HT-29 (cell line): ENCODE results near the gene PIK3CA. TPM values are rescaled to one million over a fixed set of nuclear protein-coding genes. Genes with fewer than 3 reads are reported as not detected.
"Not testable (repeated sequence)": the region's sequence is repeated elsewhere in the genome, so short reads cannot be mapped to it uniquely, and the experiment has no call there.

Source experiments
- DNase-seq: peaks from one replicate; pipeline ENCODE4 v3.0.0-alpha.2; 2015; ENCODE audit warnings: low spot score
- total RNA-seq: library from RNA; depleted of rRNA; stranded (reverse); fragments of >200 nt; shearing (Covaris generic); gene quantifications from 2 replicates; pipeline ENCODE4 v1.2.3, GENCODE V29; 2014

PIK3CA gene
- total RNA-seq, 1 experiment from 2014 or later: 7.4 TPM

GRCh38 chr3:179196700-179197099, 48.5 kb downstream of the PIK3CA start:
- DNase-seq: no peak

DNA sequence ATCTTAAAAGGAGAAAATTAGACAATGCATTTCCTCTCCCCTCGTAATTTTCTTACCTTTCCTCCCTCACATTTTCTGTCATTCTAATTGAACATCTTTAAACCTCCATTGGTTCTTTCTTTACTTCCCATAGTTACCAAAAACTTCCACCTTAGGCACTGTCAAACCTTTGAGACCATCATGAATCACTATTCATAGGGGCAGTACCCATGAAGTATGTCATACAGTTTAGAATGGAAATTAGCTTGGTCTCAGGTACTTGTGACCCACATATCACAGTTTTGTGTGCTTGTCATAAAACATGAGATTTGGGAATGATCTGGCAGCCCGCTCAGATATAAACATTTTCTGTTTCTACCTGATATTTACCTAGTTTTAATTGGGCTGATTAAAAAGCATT, 52.6 kb downstream of the PIK3CA start:
- no peak for DNase-seq

DNA sequence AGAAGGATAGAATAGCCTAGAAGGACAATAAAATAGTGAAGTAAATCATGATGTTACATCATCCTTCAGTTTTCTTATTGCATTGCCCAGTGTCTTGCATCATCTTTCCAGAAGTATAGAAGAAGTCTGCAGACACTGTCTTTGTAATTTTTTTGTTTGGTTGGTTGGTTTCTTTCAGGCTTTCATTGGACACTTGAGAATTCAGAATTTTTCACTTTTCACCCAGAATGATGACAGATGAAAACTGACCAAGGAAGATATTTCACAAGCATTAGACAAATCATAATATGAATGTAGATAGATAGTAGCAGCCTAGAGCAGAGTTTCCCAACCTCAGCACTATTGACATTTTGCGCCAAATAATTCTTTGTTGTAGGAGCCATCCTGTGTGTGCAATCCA, 67.4 kb downstream of the PIK3CA start:
- not testable (repeated sequence) for DNase-seq

GRCh38 chr3:179218213-179218612, 70.1 kb downstream of the PIK3CA start:
- DNase-seq: not testable (repeated sequence)

DNA sequence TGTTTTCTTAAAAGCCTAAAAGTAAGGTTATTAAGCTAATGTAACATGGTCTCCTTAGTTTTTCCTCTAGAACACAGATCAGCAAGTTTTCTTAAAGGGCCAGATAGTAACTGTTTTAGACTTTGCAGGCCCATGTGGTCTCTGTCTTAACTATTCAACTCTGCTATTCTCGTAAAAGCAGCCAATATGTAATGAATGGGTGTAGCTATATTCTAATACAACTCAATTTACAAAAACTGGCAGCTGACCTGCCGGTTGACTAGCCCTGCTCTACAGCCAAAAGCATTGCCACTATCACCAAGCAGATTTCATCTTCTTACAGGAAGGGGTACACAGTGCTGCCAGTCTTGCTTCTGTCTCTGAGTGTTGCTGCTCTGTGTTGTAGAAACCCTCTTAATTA, 75.4 kb downstream of the PIK3CA start:
- DNase-seq: no peak

GRCh38 chr3:179224584-179224983, 76.4 kb downstream of the PIK3CA start:
- no peak for DNase-seq

DNA sequence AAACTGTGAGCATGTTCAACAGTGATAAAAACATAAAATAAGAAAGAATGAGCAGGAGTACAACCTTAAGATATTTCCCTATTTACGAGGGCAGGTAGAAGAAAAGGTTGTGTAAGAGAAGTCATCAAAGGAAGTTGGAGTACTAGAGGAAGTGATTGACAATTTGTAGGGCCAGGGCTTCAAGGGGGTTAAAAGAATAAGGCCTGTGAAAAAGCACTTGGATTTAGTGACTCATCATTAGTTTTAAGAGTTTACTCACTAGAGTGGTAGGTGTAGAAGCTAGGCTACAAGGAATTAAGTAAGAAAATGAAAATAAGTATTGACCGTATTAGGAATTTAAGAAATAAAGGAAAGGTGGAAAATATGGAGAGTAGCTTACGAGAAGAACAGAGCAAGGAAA, 79.2 kb downstream of the PIK3CA start:
- DNase-seq: peak; percentile 12

GRCh38 chr3:179229177-179229576, 81.0 kb downstream of the PIK3CA start:
- no peak for DNase-seq

DNA sequence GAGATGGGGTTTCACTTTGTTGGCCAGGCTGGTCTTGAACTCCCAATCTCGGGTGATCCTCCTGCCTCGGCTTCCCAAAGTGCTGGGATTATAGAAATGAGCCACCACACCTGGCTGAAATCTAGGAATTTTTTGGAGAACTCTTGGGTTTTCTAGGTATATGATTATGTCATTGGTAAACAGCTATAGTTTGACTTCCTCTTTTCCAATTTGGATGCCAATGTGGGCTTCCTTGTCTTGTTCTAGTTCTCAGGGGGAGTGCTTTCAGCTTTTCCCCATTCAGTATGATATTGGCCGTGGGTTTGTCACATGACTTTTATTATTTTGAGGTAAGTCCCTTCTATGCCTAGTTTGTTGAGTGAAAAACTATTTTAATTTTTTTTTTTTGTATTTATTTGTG, 84.9 kb downstream of the PIK3CA start:
- DNase-seq: no peak

DNA sequence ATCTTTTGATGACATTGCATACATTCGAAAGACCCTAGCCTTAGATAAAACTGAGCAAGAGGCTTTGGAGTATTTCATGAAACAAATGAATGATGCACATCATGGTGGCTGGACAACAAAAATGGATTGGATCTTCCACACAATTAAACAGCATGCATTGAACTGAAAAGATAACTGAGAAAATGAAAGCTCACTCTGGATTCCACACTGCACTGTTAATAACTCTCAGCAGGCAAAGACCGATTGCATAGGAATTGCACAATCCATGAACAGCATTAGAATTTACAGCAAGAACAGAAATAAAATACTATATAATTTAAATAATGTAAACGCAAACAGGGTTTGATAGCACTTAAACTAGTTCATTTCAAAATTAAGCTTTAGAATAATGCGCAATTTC, 86.0 kb downstream of the PIK3CA start:
- no peak for DNase-seq

DNA sequence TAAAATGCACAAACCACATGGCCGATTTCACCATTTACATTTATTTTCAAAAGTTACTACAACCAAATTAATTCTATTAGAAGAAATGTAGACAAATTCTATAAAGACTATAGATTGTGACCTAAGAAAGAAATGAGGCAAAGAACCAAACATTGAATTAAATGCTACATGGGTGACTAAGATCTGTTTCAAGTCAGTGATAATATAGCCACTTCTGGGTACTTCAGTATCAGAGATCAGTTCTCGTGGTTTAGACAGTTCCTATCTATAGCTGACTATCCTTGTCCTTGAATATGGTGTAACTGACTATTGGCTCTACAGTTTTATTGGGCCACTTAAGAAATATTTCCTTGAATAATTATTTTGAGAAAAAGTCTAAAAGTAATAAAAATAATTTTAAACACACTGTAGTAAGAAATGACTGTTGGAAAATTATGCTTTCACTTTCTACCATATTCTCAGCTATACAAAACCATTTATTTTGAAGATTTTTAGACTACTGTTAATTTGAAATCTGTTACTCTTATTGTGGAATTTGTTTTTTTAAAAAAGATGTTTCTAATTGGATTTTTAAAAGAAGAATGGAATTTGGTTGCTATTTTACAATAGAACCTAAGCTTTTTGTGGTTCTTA, 88.6 kb downstream of the PIK3CA start:
- no peak for DNase-seq

GRCh38 chr3:179240299-179240698, 92.1 kb downstream of the PIK3CA start:
- DNase-seq: not testable (repeated sequence)

DNA sequence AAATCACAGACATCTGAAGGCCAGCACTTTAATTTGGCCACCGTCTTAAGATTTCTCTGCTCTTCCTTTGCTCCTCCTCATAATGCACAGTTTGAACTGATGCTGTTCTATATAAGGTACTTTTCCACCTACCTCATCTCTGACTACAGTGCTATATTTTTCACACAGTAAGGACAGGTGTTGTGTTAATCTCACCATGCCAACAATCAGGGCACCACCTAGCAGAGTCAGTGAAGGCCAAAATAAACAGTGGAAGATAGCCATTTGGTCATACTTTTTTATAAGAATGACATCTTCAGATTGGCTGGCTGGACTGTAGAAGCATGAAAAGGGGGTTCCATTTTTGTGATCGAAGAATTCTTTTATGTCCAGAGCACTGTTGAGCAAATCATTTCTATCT, 94.7 kb downstream of the PIK3CA start:
- not testable (repeated sequence) for DNase-seq

DNA sequence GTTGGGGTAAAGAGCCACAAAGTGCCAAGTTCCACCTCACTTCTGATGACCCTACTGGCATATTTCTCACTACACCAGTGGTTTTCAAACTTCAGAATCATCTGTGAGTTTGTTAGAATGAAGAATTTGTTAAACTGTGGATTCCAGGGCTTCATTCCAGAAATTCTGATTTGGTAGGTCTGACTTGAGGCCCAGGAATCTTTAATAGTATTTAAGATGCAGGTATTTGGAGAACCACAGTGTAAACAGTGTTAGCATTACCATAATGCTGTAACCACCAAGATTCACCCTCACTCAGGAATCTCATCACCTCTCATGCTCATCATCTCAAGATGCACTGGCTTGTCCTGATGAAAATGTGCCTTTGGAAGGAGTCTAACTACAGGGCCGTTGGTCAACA, 96.7 kb downstream of the PIK3CA start:
- DNase-seq: no peak

- no peak for DNase-seq
Measured at GRCh38 chr3:179247289-179248015, 99.3 kb downstream of the PIK3CA start.

- DNase-seq: no peak
Measured at GRCh38 chr3:179250803-179251476, 102.8 kb downstream of the PIK3CA start, which contains the start of gene KCNMB3. TSS of gene KCNMB3 (minus strand) at chr3:179251114. CDS start at chr3:179250990, 124 bp downstream.

DNA sequence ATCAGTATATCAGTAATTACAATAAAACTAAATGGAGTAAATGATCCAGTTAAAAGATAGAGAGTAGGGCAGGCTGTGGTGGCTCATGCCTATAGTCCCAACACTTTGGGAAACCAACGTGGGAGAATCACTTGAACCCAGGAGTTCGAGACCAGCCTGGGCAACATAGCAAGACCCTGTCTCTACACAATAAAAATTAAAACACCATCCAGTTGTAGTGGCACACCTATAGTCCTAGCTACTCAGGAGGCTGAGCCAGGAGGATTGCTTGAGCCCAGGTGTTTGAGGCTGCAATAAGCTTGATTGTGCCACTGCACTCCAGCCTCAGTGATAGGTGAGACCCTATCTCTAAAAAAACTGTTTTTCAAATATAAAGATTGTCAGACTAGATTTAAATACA, 108.7 kb downstream of the PIK3CA start:
- DNase-seq: no peak

DNA sequence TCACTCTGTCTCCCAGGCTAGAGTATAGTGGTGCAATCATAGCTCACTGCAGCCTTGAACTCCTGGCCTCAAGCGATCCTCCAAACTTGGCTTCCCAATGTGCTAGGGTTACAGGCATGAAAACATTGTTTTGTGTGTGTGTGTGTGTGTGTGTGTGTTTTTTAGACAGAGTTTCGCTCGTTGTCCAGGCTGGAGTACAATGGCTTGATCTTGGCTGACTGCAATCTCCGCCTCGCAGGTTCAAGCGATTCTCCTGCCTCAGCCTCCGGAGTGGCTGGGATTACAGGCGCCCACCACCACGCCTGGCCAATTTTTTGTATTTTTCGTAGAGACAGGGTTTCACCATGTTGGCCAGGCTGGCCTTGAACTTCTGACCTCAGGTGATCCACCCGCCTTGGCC, 109.6 kb downstream of the PIK3CA start:
- DNase-seq: not testable (repeated sequence)

DNA sequence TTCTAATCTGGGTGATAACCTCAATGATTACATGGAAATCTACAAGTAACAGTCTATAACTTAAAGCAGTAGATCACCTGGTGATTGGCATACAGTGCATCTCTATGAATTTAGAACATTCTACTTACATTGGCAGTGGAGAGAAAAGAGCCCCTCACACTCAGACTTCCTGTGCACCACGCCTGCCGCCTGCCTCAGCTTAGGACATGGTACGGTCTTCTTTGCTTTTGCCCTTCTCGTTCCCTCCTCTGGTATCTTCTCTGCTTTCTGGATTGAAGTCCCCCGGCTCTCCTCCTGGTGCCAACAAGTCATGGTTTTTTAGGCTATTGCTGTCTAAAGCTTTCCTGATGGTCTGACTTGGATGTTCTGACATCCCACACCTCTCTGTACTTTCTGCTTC, 110.7 kb downstream of the PIK3CA start:
- DNase-seq: no peak

- not testable (repeated sequence) for DNase-seq
Measured at GRCh38 chr3:179259959-179260756, 112.0 kb downstream of the PIK3CA start.

DNA sequence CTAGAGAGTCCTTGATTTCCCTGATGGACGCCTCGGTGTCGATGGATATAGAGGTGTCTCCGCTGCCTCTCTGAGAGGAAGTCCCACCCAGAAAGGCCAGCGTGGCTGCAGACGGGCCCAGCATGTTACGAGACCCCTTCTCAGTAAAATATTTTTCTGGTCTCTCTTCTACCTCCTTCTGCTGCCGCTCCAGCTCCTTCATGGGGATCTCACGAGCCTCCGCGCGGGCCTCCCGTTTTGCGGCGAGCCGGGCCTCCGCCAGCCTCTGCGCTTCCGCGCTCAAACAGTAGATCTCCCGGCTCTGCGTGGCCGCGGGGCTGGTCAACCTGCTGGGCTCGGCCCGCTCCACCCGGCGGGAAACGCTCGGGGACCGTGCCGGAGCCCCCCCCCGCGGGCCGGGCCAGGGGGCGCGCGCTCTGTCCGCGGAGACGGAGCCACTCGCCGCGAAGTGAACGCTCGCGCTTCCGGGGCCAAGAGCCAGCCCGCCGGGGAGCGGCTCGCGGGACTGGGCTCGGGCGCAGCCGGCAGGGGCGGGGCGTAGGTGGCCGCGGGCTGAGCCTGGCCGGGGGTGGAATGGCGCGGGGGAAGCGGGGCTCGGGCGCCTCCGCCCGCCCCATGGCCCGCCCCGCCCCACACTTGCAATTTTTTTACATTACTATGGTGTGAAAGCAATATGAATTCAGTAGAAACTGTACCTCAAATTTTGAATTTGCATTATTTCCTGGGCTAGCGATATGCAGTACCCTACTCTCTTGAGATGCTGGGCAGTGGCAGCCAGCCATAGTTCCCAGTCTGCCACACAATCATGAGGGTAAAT, 113.0 kb downstream of the PIK3CA start:
- peak; percentile 71 for DNase-seq
